Fibroblast of peridontal ligament (primary cell): ENCODE results near the gene PRAMEF33.
"Not testable (repeated sequence)": the region's sequence is repeated elsewhere in the genome, so short reads cannot be mapped to it uniquely, and the experiment has no call there.

Experiments used
- DNase-seq: peaks from one replicate; pipeline ENCODE4 v3.0.0-alpha.2; 2010; ENCODE audit errors: extremely low read depth

PRAMEF33 gene, protein sequence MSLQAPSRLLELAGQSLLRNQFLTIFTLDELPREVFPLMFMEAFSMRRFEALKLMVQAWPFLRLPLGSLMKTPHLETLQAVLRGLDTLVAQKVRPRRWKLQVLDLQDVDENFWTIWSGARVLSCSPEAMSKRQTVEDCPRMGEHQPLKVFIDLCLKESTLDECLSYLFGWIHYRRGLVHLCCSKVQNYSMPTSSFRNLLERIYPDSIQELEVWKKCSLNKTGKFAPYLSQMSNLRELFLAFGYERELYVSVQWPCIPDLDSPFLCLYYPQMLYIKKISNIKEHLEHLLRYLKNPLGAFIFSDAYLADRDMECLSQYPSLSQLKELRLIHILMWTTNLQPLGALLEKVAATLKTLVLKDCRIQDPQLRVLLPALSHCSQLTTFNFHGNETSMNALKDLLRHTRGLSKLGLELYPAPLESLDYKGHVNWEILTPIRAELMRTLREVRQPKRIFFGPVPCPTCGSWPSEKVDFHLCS

DNA sequence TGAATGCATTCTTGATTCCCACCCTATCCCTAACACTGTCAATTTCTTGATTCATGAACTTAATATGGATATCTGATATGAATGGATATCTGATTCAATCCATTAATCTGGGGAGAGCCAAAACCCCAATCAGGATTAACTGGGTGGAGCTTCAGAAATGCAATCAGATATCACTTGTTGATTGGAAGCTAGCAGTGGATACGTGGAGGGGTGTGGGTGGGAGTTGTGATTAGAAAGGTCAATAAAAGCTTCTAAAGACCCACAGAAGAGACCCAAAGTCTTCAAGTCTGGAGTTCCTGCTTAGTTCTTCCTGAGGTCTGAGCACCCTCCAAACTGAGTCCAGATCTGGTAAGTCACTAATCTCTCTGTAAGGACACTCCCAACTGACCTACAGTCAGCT is at the start of gene PRAMEF33:
Gene PRAMEF33, plus strand, starts transcription at position 301 of the 400 bp plus-strand sequence. CDS start 2,416 bp downstream, outside the sequence.
- DNase-seq, result not testable (repeated sequence)

DNA sequence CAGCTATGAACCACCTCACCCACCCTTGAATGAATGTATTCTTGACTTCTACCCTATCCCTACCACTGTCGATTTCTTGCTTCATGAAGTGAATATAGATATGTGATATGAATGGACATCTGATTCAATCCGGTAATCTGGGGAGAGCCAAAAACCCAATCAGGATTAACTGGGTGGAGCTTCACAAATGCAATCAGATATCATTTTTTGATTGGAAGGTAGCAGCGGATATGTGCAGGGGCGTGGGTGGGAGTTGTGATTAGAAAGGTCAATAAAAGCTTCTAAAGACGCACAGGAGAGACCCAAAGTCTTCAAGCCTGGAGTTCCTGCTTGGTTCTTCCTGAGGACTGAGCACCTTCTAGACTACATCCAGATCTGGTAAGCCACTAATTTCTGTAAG is 49.4 kb upstream of the PRAMEF33 start, which contains the start of gene PRAMEF5:
Gene PRAMEF5, plus strand, starts transcription at position 301 of the 400 bp plus-strand sequence. CDS start 5,071 bp downstream, outside the sequence.
- not testable (repeated sequence) for DNase-seq

DNA sequence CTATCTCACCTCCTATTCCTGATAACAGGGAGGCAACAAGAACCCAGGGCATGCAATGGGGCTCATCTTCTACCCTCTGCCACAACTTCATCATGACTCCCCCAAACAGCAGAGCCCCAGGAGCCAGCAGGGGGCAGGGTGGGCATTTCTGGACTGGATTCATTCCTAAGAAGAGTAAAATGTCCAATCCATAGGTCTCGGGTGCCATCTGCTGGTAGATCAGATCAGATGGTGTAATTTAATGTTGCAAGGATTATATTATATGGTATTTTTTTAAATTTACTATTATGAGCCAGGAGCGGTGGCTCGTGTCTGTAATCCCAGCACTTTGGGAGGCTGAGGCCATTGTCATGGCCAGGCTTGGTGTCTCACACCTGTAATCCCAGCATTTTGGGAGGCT is 38.2 kb upstream of the PRAMEF33 start:
- DNase-seq, result not testable (repeated sequence)

DNA sequence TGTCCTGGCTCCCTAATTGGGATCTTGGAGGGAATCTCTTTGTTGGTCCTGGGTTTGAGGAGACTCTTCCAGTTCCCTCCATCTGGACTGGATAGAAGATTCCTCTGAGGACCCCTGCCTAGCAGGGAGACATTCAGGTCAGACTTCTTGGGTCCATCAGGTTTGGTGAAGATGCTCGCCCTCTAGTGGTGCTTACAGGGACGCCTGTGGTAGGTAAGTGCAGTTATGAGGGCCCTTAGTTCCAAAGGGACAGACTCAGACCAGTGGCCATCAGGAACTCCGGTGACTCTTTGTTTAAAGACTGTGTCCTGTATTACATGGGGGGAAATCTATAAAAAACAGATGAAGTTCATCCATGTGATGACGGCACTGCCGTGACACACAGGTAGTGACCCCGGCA is 26.3 kb upstream of the PRAMEF33 start:
- not testable (repeated sequence) for DNase-seq

DNA sequence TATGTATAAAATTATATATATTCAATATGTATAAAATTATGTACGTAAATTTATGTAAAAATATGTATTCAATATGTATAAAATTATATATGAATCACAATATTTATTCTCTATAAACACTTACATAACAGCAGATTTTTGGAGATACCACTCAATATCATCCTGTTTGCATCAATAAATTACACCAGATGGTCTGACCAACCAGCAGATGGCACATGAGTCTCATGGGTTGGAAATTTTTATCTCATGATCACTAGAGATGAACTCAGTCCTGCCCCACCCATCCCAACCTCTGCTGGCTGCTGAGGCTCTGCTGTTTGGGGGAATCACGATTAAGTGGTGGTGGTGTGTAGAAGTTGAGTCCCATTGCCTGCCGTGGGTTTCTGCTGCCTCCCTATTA is 23.7 kb upstream of the PRAMEF33 start:
- DNase-seq, result not testable (repeated sequence)

DNA sequence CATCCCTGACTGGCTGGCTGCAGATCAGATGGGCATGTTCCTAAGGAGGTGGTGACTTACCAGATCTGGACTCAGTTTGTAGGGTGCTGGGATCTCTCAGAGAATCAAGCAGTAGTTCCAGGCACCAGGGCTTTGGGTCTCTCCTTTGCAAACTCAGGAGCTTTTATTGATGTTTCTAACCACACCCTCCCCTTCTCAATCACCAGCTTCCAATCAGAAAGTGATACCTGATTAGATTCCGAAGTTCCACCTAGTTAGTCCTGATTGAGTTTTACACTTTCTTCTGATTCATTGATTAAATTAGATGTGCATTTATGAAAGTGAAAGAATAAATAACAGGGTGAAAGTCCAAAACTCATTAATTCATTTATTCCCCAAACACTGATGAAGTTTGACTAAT is 18.3 kb upstream of the PRAMEF33 start, which contains the start of gene PRAMEF8:
Gene PRAMEF8, minus strand, starts transcription at position 101 of the 400 bp plus-strand sequence. CDS start 1,046 bp downstream, outside the sequence.
- not testable (repeated sequence) for DNase-seq

DNA sequence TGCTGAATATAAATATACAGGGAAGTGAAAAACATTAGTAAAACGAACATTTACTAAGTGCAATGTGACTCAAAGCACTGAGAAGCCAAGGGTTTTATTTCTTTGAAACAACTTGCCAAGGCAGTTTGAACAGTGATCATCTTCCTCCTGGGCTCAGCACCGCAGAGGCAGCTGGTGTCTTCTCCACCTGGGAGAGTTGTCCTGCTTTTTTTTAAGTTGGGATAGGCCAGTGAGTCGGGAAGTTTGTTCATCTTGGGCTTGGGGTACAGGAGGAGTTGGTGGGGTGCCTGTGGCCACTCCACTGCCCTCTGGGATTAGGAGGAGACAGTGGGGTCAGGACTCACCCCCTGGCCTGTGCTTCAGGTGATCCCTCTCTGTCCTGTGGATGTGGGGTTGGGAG is 14.3 kb upstream of the PRAMEF33 start:
- not testable (repeated sequence) for DNase-seq

DNA sequence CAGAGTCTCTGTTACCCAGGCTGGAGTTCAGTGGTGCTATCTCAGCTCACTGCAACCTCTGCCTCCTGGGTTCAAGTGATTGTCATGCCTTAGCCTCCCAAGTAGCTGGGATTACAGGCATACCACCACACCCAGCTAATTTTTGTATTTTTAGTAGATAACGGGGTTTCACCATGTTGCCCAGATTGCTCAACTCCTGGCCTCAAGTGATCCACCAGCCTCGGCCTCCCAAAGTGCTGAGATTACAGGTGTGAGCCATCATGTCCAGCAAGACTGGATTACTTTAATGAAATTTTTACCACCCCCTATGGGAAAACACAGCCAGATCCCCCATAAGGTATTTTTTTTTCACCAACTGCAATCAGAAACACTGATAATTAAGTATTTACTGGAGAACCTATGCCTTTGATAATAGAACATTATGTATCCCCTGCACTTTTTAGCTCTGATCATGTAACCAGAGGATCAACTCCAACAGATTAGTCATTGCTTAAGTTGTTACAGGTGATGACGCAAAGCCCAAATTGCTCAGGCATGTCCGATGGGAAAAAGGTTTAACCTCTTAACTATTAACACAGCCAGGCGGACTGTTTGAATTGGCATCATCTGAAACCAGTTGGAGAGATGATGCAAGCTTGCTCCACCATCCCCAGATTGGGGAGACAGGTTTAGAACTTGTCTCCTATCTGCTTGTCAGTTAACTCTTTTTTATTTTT is 6.0 kb upstream of the PRAMEF33 start:
- DNase-seq, result not testable (repeated sequence)

DNA sequence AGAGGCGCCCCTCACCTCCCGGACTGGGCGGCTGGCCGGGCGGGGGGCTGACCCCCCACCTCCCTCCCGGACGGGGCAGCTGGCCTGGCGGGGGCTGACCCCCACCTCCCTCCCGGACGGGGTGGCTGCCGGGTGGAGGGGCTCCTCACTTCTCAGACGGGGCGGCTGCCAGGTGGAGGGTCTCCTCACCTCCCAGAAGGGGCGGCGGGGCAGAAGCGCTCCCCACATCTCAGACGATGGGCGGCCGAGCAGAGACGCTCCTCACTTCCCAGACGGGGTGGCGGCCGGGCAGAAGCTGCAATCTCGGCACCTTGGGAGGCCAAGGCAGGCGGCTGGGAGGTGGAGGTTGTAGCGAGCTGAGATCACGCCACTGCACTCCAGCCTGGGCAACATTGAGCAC is 4.6 kb upstream of the PRAMEF33 start:
- DNase-seq, result not testable (repeated sequence)

DNA sequence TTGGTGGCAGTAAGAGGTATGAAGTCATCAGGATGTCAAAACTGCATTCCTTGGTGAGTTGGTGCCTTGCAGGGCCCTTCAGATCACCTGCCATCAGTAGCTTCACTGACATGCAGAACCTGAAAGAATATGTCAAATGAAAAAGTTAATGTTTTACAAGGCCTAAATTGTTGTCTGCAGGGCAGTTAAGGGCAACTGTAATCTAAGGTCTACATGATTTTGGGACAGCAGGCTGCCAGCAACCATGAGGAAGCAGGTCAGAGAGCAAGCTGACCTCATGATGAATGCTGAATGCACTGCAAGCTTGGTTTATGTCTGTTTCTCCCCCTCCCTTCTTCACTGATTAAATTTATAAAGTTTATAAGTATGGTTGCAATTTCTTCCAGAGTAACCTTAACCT is 1.1 kb upstream of the PRAMEF33 start:
- DNase-seq, result not testable (repeated sequence)

DNA sequence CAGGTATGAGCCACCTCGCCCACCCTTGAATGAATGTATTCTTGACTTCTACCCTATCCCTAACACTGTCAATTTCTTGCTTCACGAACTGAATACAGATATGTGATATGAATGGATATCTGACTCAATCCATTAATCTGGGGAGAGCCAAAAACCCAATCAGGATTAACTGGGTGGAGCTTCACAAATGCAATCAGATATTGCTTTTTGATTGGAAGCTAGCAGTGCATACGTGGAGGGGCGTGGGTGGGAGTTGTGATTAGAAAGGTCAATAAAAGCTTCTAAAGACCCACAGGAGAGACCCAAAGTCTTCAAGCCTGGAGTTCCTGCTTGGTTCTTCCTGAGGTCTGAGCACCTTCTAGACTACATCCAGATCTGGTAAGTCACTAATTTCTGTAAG is 11.9 kb downstream of the PRAMEF33 start, which contains the start of gene PRAMEF15:
Gene PRAMEF15, plus strand, starts transcription at position 301 of the 400 bp plus-strand sequence. CDS start 2,827 bp downstream, outside the sequence.
- not testable (repeated sequence) for DNase-seq

DNA sequence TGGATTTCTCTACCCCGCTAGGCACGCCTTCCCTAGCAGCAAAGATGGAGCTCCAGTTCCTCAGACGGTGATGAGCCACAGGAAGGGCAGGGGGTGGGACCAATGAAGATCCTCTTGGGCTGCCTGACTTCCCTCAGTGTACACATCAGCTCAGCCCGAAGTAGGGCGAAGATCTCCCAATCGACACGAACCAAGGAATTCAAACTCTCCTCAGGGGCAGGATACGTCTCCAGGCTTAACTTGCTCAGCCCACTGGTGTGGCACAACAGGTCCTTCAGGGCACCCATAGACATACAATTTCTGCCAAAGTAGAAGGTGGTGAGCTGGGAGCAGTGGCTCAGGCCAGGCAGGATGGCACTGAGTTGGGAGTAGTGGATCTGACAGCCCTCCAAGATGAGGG is 39.2 kb downstream of the PRAMEF33 start:
- DNase-seq, result not testable (repeated sequence)

DNA sequence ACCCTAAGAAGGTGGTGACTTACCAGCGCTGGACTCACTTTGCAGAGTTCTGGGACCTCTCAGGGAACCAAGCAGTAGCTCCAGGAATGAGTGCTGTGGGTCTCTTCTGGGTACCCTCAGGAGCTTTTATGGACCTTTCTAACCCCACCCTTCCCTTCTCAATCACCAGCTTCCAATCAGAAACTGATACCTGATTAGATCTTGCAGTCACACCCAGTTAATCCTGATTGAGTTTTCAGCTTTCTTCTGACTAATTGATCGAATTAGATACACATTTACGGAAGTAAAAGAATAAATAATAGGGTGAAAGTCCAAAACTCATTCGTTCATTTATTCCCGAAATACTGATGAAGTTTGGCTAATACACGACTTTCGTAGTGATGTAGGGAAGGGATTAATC is 43.7 kb downstream of the PRAMEF33 start, which contains the start of gene PRAMEF14:
Gene PRAMEF14, minus strand, starts transcription at position 101 of the 400 bp plus-strand sequence. CDS start 1,820 bp downstream, outside the sequence.
- not testable (repeated sequence) for DNase-seq

DNA sequence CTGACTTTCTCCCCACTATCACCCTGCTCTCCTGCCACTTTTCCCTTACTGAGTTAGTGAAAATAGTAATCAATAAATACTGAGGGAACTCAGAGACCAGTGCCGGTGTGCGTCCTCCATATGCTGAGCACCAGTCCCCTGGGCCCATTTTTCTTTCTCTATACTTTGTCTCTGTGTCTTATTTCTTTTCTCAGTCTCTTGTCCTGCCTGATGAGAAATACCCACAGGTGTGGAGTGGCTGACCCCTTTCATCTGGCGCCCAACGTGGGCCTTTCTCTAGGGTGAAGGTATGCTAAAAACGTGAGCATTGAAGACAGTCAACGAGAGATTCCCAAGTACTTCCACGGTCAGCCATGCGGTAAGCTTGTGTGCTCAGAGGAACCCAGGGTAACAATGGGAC is 50.1 kb downstream of the PRAMEF33 start:
- not testable (repeated sequence) for DNase-seq

DNA sequence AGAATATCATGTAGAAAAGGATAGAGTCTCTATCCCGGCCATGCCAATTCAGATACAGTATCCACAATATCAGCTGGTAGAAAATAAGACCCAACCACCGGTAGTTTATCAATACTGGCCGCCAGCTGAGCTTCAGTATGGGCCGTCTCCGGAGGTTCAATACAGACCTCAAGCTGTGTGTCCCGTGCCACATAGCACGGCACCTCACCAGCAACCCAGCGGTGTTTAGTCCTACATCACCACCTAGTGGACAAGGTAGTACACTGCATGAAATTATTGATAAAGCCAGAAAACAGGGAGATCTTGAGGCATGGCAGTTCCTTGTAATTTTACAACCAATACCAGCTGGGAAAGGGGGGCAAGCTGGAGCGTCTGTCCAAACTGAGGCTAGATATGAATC is 51.1 kb downstream of the PRAMEF33 start:
- not testable (repeated sequence) for DNase-seq

DNA sequence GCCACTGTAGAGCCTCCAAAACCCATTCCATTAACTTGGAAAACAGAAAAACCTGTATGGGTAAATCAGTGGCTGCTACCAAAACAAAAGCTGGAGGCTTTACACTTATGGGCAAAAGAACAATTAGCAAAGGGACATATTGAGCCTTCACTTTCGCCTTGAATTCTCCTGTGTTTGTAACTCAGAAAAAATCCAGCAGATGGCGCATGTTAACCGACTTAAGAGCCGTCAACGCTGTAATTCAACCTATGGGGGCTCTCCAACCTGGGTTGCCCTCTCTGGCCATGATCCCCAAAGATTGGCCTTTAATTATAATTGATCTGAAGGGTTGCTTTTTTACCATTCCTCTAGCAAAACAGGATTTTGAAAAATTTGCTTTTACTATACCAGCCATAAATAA is 53.4 kb downstream of the PRAMEF33 start:
- DNase-seq, result peak; percentile 26
